HG03064 (cell line): ENCODE measurements around the gene APP.

ENCODE experiments used
- ATAC-seq: cut with Tn5 transposase; IDR thresholded peaks from one replicate; pipeline ENCODE4 v1.9.1; 2021; ENCODE audit warnings: low read depth; ENCODE audit not compliant: unreplicated experiment

Gene APP

DNA sequence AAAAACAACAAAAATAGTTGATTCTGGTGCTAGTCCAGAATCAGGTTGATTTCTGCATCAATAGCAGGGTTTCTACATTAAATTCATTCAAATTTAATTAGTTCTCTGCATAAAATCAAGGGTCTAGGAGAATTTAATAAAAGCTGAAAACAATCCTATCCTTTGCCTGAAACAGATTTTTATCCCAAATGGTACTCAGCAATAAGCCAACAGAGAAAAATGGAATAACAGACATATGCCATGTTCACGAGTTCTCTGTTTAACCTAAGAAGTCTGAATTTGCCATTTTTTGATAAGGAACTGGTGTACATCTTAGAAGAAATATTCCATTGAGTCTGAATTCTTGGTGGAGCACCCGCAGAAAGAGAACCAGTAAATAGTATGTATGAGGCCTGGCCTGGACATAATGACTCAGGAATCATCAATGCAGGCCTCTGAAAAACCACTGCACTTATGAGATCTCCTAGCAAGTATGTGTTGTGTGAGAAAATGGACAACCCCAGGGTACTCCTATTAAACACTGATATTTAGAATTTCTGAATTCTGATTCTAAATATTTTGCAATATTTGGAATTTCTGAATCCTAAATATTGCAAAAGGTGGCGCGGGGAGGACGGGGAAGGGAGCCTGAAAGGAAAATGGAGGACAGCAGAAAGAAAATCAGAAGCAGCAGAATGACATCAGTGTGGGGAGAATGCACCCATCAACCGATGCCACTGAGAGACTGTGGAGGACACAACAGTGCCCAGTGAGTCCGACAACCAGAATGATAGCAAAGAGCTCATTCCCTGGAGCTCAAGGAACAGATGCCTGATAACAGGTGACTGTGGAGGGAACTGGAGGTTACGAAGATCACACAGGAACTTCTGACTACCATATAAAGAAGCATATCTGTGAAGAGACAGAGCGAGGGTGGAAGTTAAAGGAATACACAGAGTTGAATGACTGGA, 97.6 kb downstream of the APP start:
- no peak for ATAC-seq

DNA sequence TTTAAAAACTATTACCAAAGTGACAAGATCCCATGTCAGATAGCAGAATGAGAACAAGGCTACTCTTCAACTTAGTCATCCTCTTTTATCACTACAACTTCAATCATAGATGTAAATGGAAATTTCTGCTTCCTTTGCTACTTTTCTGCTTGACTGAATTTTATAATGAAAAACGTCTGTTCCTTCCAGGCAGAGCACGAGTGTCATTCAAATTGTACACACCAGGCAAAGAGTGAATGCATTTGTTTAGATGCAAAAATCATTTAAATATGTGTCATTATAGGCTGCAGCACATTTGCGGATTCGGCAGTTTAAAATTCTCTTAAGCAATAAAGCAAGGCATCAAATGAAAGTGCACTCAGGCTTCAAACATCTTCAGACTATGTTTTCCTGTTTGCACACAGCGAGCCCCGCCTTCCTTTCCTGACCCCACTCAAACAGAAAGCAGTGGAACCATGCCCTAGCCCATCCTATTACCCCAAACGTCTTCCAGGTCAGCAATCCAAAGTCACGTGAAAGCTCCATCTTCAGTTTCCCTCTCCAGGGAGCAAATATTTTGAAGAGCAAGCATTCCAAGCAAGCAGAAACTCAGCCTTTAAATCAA, 99.6 kb downstream of the APP start:
- no peak for ATAC-seq

DNA sequence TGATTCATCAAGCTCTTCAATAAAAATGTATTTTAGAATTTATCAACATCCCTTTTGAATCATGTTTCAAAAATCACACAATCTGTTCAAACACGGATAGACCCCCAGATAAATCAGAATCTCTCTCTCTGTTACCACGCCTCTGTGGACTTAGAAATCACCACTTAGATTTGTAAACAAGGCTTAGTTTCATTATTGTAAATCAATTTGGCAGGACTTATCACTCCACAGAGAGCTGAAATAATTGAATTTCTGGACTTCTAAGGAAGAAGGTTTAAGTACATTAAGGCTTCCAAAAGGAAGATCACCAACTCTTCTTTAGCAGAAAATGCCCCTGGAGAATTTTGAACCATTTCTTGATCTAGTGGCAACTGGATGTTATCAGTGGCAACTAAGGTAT, 100.4 kb downstream of the APP start:
- ATAC-seq, result no peak

DNA sequence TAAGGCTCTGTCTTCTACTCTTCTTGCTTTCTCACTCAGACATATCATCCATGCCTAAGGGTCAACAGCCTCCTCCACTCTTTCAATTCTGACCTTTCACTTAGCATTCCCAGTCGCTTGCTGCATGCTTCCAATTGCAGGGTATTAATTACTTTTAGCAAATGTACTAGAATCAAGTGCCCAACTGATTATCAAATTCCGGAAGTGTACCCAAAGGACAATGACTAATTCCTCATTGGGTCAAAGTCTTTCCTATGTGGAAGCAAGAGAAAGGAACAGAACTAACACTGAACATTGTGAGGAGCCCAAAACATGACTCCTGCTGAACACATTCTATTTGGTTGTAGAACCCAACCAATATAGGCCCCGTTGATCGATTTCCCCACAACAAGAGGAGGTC, 101.8 kb downstream of the APP start:
- ATAC-seq, result no peak

DNA sequence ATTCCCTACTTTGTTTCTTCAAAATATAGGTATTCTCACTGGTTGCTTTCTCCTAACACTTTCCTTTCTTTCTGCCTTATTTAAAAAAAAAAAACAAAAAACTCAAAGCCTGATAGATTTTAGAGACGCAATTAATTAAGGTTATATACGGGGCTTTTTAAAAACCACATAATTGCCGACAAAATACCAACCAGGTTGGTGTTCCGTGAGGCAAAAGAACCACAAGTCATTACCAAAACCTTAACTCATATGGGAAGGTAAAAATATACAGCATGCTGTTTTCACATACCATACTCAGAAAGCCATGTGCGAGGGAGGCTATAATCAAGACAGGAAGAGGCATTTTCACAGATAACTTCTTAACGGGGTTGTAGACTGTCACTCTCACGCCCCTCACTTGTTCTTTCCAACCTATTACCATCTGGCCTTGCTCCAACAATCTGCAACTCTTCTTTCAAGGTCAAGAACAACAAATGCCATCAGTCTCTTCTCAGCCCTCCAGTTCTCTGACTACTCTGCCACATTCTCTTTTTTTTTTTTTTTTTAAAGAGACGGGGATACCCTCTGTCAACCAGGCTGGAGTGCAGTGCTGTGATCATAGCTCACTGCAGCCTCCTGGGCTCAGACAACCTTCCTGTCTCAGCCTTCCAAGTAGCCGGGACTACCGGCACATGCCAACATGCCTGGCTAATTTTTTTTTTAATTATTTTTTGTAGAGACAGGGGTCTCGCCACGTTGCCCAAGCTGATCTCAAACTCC, 102.6 kb downstream of the APP start:
- ATAC-seq, result no peak

DNA sequence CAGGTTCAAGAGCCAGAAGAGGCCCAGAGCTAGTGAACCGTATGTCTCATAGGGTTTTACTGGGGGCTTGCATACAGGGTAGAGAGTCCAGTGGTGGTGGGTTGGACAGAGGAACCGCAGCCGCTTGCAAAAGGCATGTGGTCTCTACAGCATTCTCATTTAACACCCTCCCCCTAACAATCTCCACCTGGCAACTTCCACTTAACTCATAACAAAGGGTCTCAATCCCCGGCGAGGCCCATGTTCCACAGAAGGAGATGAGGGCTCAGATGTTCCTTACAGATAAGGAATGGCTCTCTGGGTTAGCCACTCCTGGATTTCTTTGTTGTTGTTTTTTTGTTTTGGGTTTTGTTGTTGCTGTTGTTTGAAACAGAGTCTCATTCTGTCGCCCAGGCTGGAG, 106.1 kb downstream of the APP start:
- ATAC-seq, result no peak

DNA sequence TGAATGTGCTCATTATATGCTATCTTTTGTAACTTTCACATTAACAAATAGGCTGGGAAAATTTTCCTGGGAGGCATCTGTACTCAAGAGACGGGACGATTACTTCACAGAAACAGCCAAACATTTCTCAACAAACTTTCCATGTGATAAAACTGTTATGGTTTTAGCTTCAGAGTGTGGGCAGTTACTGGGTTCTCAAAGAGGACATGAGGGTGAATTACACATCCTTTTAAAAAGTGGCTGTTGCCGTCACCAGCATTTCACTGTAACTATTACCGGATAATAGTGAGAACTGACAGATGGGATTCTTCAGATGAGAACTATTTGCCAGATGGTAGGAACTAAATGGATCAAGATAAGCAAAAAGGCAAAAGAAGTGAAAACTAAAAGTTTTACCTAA, 109.1 kb downstream of the APP start:
- ATAC-seq, result no peak

DNA sequence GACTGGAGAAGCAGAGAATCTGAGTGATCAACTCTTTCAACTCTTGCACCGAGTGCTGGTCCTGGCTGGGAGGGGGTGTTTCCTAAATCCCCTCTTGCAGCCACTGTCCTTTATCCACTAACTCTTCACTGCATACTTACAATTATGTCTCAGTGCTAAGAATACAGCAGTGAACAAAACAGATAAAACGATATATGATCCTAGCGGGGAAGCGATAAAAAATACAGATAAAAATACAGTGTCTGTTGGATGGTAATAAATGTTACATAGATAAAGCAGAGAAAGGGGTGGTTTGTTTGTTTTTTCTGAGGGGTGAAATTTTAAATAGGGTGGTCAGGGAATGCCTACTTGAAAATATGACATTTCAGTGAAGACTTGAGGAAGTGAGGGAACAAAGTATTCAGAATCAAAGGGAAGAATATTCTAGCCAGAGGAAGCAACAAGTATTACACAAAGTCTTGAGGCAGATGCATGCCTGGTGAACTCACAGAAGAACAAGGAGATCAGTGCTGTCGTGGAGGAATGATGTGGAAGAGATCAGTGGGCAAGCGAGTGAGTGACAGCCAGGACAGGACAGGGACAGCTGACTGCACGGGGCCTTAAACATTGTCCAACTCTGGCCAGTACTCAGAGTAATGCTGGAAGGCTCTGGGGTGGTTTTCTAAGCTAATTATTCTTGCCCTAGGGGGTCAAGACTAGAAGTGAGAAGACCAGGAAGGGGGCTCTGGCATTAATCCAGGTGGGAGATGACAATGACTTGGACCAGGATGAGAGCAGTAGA, 110.0 kb downstream of the APP start:
- ATAC-seq, result no peak

DNA sequence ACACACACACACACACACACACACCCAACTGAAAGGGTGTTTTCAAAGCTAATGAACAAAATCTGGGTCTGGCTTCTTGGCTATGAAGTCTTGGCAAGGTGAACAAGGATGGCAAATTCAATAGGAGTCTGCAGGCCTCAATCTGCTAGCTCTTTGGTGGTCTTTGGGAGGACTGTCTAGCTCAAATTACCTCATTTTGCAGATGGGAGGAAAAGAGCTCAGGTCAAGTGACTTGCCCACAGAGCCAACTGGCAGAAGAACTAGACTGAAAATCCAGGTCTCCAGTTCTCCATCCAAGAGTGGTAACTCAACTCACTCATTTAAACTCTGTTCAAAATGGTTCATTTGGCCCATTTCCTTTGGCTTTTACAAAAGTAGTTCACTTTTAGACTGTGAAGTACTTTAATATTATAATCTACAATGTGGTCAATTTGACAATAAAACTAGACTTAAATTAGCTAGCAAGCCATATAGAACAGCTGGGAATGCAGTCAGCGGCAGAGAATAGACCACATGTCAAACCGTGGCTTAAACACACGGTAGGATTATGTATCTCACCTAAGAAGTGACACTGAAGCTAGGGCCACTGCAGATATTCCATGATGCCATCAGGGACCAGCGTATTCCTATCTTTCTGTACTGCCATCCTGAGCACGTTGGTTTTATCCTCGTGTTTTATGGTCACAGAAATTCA, 112.9 kb downstream of the APP start:
- ATAC-seq, result no peak

DNA sequence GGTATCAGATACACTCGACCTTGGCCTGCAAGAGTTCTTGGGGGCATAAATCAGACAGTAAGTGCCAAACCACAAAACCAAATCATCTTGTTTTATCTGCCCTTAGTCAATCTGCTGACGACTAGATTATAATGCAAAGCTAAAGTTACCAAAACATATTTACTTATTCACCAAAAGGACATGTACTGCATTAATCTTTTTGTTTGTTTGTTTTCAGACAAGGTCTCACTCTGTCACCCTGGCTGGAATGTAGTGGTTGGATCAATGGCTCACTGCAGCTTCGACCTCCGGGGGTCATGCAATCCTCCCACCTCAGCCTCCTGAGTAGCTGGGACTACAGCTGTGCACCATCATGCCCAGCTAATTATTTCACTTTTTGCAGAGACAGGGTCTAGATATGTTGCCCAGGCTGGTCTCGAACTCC, 114.7 kb downstream of the APP start:
- ATAC-seq, result no peak

DNA sequence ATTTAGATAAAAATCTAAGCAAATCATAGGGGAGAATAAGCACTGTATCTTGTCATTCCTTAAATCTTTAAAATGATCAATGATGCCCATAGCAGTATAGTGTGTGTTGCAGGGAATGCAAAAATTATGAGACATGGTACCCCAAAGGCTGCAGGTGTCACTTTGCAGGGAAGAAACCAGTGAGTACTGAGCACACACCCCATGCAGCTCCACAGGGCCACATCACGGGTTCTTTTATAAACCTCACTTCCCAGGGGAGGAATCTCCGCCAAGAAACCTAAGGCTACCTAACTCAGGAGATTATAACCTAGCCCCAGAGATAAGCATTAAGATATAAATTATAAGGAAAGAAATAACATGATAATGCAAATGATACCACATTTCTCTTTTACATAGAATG, 115.6 kb downstream of the APP start:
- ATAC-seq, result no peak

DNA sequence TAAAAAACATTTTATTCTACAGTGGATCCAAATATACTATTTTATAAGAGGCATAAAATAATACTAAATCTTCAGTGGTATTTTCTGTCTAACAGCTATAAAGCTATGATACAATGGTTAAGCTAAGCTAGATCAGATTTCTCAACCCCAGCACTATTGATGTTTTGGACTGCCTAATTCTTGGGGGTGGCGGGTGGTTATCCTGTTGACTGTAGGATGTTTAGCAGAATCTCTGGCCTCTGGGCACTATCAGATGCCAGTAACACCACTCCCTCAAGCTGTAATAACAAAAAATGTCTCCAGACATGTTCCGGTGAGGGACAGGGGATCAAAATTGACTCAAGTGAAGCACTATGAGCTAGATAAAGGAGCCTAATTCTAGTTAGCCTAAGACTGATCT, 118.5 kb downstream of the APP start:
- ATAC-seq, result no peak

DNA sequence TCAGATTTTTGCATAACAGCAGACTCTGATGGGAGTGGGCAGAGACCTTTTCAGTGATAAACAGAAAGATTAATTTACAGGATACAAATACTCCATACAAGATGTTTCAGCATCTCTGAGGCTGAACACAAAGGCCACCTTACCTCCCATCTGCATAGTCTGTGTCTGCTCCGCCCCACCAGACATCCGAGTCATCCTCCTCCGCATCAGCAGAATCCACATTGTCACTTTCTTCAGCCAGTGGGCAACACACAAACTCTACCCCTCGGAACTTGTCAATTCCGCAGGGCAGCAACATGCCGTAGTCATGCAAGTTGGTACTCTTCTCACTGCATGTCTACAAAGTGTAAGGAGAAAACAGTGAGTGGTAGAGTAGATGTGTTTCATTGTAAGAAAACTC, 119.7 kb downstream of the APP start:
- no peak for ATAC-seq

DNA sequence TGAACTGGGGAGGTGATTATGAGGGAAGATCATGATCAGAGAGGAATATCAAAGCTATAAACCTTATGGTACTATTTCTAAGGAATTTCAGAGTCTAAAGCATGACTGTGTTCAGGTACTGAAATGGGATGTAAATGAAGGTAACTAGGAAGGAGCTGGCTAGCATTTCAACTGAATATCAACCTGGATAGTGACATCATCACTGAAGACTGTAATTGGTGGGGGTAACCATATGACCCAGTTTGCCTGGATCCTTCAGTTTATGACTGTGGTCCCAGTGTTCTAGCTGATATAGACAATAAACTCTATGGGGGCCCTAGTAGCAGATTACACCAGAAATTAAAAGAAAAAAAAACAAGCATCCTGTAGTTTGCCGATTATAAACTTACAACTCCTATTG, 120.8 kb downstream of the APP start:
- ATAC-seq, result no peak

DNA sequence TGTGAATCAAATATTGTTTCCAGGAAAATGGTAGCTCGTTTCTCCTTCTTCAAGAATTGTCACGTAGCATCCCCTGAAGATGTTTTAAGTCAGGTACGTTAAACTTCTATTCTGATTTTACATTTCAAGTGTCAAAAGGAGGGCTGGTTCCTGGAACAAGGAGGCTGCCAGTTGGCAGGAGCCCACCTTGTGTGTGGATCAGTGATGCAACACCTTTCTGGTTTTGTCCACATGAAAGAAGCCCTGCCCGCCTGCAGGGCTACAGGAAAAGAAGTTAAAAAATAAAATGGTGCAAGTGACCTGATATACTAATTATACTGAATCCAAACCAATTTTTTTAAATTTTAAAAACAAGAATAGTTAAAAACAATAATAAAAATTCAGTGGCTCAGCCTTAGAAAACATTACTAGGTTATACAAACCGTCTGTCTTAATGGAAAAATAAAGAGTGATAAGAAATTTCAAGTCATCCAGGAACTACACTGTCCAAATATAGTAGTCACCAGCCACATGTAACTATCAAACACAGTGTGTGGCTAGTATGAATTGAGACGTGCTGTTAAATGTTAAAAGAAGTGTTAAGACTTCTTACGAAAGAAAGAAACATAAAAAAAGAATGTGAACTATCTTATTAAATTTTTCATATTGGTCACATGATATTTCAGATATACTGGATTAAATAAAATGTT, 123.1 kb downstream of the APP start:
- ATAC-seq, result no peak

DNA sequence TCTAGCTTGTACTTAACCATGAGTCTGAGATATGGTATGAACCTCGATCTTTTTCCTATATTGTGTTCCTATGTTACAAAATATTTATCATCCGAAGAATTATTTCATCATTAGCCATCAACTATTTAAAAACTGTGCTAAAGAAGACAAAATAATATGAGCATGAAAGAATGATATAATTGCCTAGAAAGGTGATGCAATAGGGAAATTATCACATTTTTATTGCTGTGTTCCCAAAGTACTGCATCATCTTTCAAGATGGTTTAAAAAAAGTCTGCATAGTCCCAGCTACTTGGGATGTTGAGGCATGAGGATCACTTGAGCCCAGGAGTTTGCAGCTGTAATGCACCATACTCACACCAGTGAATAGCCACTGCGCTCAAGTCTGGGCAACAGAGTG, 126.7 kb downstream of the APP start:
- no peak for ATAC-seq

DNA sequence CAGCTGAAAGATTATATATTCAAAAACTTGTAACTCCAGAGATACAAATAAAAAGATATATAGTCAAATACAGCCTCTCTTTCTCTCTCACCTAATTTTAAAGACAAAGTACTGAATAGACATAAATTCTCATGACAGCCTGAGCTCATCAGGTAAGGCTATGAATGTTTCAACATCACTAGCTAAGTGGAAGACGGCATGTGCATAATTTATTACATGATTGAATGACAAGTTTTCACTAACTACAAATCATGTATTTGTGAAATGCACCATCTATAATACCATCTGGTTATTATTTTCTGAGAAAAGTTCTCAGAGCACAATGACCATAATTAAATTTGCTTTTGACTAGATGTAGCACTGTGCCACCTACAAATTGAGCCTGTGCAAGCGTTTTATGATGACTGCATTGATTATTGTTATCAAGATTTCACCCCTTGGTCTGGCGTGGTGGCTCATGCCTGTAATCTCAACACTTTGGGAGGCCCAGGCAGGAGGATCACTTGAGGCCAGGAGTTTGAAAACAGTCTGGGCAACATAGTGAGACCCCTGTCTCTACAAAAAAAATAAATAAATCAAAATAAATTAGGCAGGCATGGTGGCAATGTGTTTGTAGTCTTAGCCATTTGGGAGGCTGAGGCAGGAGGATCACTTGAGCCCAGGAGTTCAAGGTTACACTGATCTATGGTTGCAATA, 128.2 kb downstream of the APP start:
- no peak for ATAC-seq

DNA sequence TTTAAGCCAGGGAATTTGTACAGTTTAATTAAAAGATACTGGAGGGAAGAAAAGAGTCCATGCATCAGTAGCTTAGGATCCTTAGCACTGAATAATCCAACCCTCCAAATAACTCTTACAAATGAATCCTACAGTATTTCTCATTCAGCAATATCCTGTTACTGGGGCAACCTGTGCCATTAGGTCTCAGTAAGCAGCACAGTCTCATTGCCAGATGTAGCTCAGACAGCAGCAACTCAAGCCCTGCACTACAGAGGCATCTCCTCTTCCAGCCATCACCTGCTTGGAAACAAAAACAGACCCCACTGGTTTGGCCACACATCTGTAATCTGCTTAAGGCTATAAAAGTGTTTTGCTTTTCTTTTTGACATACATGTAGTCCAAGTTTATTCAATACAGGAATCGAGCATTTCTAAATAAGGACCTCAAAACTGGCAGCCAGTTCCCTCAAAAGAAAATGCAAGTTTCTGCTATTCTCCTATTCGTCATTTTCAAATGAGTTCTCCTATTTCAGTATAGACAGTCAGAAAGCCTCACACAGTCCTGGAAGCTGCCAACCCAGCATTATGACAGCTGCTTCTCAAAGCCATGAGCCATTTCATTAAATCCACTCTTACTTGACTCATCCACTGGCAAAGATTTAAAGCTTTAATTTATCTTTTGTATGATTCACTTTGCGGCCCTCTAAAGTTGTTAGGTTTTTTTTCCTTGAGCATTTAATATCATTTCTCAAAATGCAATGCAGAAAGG, 129.0 kb downstream of the APP start:
- ATAC-seq, result no peak
